Cardiac fibroblast (primary cell): ENCODE measurements around the gene GJB5.

Experiments
- DNase-seq, 2 donors: peaks; one replicate each; pipeline versions ENCODE4 v3.0.0 to v3.0.0-alpha.2; 2010; ENCODE audit warnings: low read depth in 2 of 2
- H3K4me3 ChIP-seq, 2 donors: replicated peaks in 1 of 2; 1 replicate in 1 of 2; 2 replicates in 1 of 2; pipeline ENCODE4 v1.5.1; 2011; ENCODE audit warnings: low read depth in 2 of 2, low read length in 2 of 2, mild to moderate bottlenecking in 2 of 2, moderate library complexity in 1 of 2
- CTCF ChIP-seq: IDR thresholded peaks from one replicate; pipeline ENCODE4 v1.5.1; 2011; ENCODE audit warnings: low read depth, mild to moderate bottlenecking, low read length, inconsistent platforms

Gene GJB5

GRCh38 chr1:34761176-34761761, 6.4 kb downstream of the GJB5 start:
- H3K4me3 ChIP-seq: no peak overlapping the region
- DNase-seq: no peak
- TF ChIP-seq CTCF: no peak

DNA sequence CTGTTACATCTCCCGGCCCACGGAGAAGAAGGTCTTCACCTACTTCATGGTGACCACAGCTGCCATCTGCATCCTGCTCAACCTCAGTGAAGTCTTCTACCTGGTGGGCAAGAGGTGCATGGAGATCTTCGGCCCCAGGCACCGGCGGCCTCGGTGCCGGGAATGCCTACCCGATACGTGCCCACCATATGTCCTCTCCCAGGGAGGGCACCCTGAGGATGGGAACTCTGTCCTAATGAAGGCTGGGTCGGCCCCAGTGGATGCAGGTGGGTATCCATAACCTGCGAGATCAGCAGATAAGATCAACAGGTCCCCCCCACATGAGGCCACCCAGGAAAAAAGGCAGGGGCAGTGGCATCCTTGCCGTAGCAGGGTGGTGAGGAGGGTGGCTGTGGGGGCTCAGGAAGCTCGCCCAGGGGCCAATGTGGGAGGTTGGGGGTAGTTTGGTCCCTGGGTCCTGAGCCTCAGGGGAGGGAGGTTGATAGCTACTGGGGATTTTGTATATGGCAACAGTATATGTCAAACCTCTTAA, 7.0 kb downstream of the GJB5 start:
- no peak for TF ChIP-seq CTCF
- no peak for DNase-seq
- no peak overlapping the region for H3K4me3 ChIP-seq

DNA sequence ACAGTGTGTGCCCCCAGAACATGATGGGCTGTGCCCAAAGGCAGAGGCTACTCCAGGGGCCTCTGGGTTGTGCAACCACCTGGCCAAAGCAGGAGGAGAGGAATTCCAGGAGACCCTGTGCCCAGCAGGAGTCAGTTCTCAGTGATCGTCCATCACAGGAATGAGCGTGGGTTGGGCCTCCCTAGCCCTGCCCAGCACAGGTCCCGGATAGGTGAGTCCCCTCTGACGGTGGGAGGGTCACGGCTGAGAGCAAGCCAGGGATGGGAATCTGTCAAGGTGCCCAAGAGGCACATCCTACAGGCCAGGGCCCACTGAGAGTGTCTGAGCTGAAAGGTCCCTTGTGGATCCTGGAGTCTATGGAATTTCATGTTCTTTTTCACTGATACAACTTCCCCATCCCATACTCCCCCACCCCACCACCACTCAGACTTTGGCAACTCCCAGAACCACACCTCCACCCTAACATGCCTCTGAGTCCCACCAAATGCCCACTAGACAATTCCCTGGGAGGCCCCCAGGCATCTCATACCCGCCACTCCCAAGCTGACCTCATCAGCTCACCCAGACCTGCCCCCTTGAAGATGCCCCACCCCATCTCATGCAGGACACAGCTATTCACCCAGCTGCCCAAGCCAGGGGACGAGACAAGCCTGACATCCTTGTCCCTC, 7.8 kb downstream of the GJB5 start:
- H3K4me3 ChIP-seq: no peak overlapping the region
- no peak for DNase-seq
- no peak for TF ChIP-seq CTCF

GRCh38 chr1:34763142-34763781, 8.4 kb downstream of the GJB5 start:
- H3K4me3 ChIP-seq: no peak overlapping the region

DNA sequence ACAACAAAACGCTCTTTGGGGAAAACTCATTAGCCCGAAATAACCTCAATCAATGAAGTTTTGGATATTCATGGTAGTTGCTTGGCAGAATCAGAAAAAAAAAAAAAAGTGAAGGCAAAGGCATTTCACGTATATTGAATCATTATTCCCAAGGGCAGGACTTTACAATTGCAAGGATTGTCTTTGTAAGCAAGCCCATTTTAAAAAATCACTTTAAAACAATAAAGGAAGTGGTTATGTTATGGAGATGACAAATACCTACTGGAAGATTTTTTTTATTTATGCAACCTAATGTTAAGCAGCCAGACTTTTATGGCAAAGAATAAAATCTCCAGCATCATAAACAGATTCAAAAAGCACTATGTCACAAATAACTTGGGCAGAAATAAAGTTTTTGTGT, 14.0 kb downstream of the GJB5 start:
- DNase-seq: peak in 1 of 2 donors; percentile 62
- H3K4me3 ChIP-seq: no peak overlapping the region
- TF ChIP-seq CTCF: no peak

More at GRCh38 chr1:34763142-34763781, 8.4 kb downstream of the GJB5 start:
- no peak for TF ChIP-seq CTCF
- DNase-seq: peak in 1 of 2 donors; percentile 68

GRCh38 chr1:34770891-34771504, 16.2 kb downstream of the GJB5 start:
- TF ChIP-seq CTCF: no peak
- H3K4me3 ChIP-seq: no peak overlapping the region
- no peak for DNase-seq
